HepG2 (cell line): Measurements from ENCODE around the gene GPSM1. TPM values are rescaled to one million over a fixed set of nuclear protein-coding genes. Genes with fewer than 3 reads are reported as not detected.

Experiments
- ATF7-NPFF ChIP-seq: sonication (generic); formaldehyde crosslinking; IDR thresholded peaks from 2 replicates; pipeline ENCODE4 v1.8.1; 2023; ENCODE audit warnings: mild to moderate bottlenecking, low read depth, missing genetic modification reagents, moderate library complexity
- HDAC1 ChIP-seq: sonication (generic); formaldehyde crosslinking; IDR thresholded peaks from 2 replicates; pipeline ENCODE4 v1.5.1; 2020; ENCODE audit warnings: mild to moderate bottlenecking, missing genetic modification reagents
- NR2F1 ChIP-seq, 2 experiments: fragments of 450-650 bp in 1 of 2; formaldehyde crosslinking in 1 of 2; IDR thresholded peaks; 2 replicates each; pipeline versions ENCODE4 v1.5.0 to v1.6.1; 2016 to 2020; ENCODE audit warnings: mild to moderate bottlenecking in 1 of 2, missing compliant biosample characterization in 1 of 2, missing genetic modification reagents in 1 of 2, moderate library complexity in 1 of 2
- NR2F6 ChIP-seq, 2 experiments: IDR thresholded peaks; 2 replicates each; pipeline ENCODE4 v1.6.1; 2016; ENCODE audit warnings: antibody characterized with exemption in 1 of 2, mild to moderate bottlenecking in 1 of 2
- RXRA ChIP-seq: sonication (generic); formaldehyde crosslinking; IDR thresholded peaks from 2 replicates; pipeline ENCODE4 v1.5.1; 2020; ENCODE audit warnings: missing genetic modification reagents
- TEAD2 ChIP-seq: sonication (generic); formaldehyde crosslinking; IDR thresholded peaks from 2 replicates; pipeline ENCODE4 v1.9.0; 2021; ENCODE audit warnings: missing genetic modification reagents
- ZMYM4 ChIP-seq: sonication (generic); formaldehyde crosslinking; IDR thresholded peaks from 2 replicates; pipeline ENCODE4 v1.8.1; 2023; ENCODE audit warnings: mild to moderate bottlenecking, missing genetic modification reagents
- ZNF296 ChIP-seq: sonication (generic); formaldehyde crosslinking; conservative IDR thresholded peaks from 2 replicates; pipeline ENCODE4 v1.5.0; 2020; ENCODE audit warnings: mild to moderate bottlenecking, missing genetic modification reagents
- ZNF543 ChIP-seq: sonication (generic); formaldehyde crosslinking; IDR thresholded peaks from 2 replicates; pipeline ENCODE4 v1.4.0; 2020; ENCODE audit warnings: mild to moderate bottlenecking, missing genetic modification reagents
- ZNF644 ChIP-seq: IDR thresholded peaks from 2 replicates; pipeline ENCODE4 v1.6.1; 2016; ENCODE audit warnings: low read depth
- ZNF652 ChIP-seq: IDR thresholded peaks from 2 replicates; pipeline ENCODE4 v1.6.1; 2016; ENCODE audit warnings: low read depth, borderline replicate concordance
- ZNF672 ChIP-seq: sonication (generic); formaldehyde crosslinking; IDR thresholded peaks from 2 replicates; pipeline ENCODE4 v1.8.1; 2022; ENCODE audit warnings: missing genetic modification reagents
- polyA plus RNA-seq, 8 experiments: library from polyadenylated mRNA; depleted of rRNA in 3 of 8; stranded (reverse) in 7 of 8; unstranded in 1 of 8; fragments of >200 nt; fragmentation: Illumina TruSeq in 4 of 8; extraction: Trizol in 4 of 8; gene quantifications; 2 replicates each; pipeline versions ENCODE4 v1.2.1 to v1.2.3, GENCODE V29; 2011 to 2016; ENCODE audit warnings: low read depth in 4 of 8, missing spikeins in 1 of 8, mixed read lengths in 1 of 8; ENCODE audit not compliant: insufficient read depth in 1 of 8
- total RNA-seq, 5 experiments: library from RNA; depleted of rRNA; stranded (reverse); fragments of >200 nt; fragmentation: Illumina TruSeq; extraction: Trizol; gene quantifications; 2 replicates each; pipeline ENCODE4 v1.2.3, GENCODE V29; 2016; ENCODE audit warnings: low read depth in 1 of 5
- TF ChIP-seq, protein P1 (sequence below): sonication (generic); formaldehyde crosslinking; IDR thresholded peaks from 2 replicates; pipeline ENCODE4 v1.8.1; 2022; ENCODE audit warnings: low read depth, mild to moderate bottlenecking, missing genetic modification reagents
- TF ChIP-seq, protein P2 (sequence below): sonication (generic); formaldehyde crosslinking; IDR thresholded peaks from 2 replicates; pipeline ENCODE4 v1.4.0; 2020; ENCODE audit warnings: mild to moderate bottlenecking, low read depth, missing genetic modification reagents
- TF ChIP-seq, protein P3 (sequence below): sonication (generic); formaldehyde crosslinking; IDR thresholded peaks from 2 replicates; pipeline ENCODE4 v1.5.0; 2020; ENCODE audit warnings: mild to moderate bottlenecking, missing genetic modification reagents, moderate library complexity
- TF ChIP-seq, protein P4 (sequence below): sonication (generic); formaldehyde crosslinking; IDR thresholded peaks from 2 replicates; pipeline ENCODE4 v1.4.0; 2020; ENCODE audit warnings: mild to moderate bottlenecking, missing genetic modification reagents
- TF ChIP-seq, protein P5 (sequence below): sonication (generic); formaldehyde crosslinking; IDR thresholded peaks from 2 replicates; pipeline ENCODE4 v1.4.0; 2020; ENCODE audit warnings: missing genetic modification reagents
- TF ChIP-seq, protein P6 (sequence below): sonication (generic); formaldehyde crosslinking; IDR thresholded peaks from 2 replicates; pipeline ENCODE4 v1.4.0; 2020; ENCODE audit warnings: mild to moderate bottlenecking, missing genetic modification reagents
- TF ChIP-seq, protein P7 (sequence below): IDR thresholded peaks from 2 replicates; pipeline ENCODE4 v1.6.1; 2016; ENCODE audit warnings: control low read depth

GPSM1 gene
- total and polyA plus RNA-seq, 2 of the 13 experiments (the other 11 are each of a cell fraction or from before 2014, with no cell fraction given), result 1.0 to 2.4 TPM

DNA sequence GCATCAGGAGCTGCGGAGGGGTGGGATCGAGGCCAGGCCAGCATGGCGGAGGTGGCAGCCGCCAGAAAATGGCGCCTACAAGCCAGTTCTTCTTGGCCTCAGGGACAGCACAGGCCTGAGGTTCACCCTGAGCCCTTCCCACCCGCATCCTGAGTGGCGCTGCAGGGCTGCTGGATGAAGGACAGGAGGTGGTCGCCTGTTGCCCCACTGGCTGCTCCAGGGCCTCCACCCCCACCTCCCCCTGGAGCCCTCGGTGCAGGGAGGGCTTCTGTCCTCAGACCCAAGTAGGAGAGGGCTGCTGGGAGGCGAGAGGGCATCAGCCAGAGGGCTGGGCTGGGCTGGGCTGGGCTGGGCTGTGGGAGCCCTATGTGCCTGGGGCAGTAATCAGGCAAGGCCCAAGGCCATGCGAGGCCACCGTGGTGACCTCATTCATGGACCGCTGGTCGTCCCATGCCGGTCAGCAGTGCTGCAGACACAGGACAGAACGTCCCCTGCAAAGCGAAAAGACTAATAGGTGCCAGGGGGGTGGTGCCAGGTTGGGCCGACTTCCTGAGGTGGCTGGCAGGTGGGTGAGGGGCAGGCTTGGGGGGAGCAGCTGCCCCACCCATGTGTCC lies 13.8 kb downstream of the GPSM1 start (continued):
- no peak for TF ChIP-seq TEAD2 (CRISPR knock-in tag)
- TF ChIP-seq ZNF644, result no peak
- 0 out of 2 replicates have a peak, but pooled peaks have one; percentile 26 for TF ChIP-seq HDAC1 (CRISPR knock-in tag)
- no peak for TF ChIP-seq NR2F1 (CRISPR knock-in tag; IDR thresholded peaks at IDR 0.05)
- TF ChIP-seq, protein P1, sequence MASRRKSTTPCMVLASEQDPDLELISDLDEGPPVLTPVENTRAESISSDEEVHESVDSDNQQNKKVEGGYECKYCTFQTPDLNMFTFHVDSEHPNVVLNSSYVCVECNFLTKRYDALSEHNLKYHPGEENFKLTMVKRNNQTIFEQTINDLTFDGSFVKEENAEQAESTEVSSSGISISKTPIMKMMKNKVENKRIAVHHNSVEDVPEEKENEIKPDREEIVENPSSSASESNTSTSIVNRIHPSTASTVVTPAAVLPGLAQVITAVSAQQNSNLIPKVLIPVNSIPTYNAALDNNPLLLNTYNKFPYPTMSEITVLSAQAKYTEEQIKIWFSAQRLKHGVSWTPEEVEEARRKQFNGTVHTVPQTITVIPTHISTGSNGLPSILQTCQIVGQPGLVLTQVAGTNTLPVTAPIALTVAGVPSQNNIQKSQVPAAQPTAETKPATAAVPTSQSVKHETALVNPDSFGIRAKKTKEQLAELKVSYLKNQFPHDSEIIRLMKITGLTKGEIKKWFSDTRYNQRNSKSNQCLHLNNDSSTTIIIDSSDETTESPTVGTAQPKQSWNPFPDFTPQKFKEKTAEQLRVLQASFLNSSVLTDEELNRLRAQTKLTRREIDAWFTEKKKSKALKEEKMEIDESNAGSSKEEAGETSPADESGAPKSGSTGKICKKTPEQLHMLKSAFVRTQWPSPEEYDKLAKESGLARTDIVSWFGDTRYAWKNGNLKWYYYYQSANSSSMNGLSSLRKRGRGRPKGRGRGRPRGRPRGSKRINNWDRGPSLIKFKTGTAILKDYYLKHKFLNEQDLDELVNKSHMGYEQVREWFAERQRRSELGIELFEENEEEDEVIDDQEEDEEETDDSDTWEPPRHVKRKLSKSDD (CRISPR knock-in tag), result no peak
- TF ChIP-seq ZNF296, result no peak
- TF ChIP-seq, protein P2, sequence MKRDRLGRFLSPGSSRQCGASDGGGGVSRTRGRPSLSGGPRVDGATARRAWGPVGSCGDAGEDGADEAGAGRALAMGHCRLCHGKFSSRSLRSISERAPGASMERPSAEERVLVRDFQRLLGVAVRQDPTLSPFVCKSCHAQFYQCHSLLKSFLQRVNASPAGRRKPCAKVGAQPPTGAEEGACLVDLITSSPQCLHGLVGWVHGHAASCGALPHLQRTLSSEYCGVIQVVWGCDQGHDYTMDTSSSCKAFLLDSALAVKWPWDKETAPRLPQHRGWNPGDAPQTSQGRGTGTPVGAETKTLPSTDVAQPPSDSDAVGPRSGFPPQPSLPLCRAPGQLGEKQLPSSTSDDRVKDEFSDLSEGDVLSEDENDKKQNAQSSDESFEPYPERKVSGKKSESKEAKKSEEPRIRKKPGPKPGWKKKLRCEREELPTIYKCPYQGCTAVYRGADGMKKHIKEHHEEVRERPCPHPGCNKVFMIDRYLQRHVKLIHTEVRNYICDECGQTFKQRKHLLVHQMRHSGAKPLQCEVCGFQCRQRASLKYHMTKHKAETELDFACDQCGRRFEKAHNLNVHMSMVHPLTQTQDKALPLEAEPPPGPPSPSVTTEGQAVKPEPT, result no peak
- TF ChIP-seq, protein P3, sequence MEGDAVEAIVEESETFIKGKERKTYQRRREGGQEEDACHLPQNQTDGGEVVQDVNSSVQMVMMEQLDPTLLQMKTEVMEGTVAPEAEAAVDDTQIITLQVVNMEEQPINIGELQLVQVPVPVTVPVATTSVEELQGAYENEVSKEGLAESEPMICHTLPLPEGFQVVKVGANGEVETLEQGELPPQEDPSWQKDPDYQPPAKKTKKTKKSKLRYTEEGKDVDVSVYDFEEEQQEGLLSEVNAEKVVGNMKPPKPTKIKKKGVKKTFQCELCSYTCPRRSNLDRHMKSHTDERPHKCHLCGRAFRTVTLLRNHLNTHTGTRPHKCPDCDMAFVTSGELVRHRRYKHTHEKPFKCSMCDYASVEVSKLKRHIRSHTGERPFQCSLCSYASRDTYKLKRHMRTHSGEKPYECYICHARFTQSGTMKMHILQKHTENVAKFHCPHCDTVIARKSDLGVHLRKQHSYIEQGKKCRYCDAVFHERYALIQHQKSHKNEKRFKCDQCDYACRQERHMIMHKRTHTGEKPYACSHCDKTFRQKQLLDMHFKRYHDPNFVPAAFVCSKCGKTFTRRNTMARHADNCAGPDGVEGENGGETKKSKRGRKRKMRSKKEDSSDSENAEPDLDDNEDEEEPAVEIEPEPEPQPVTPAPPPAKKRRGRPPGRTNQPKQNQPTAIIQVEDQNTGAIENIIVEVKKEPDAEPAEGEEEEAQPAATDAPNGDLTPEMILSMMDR (CRISPR knock-in tag), result peak; percentile 36
- TF ChIP-seq, protein P4, sequence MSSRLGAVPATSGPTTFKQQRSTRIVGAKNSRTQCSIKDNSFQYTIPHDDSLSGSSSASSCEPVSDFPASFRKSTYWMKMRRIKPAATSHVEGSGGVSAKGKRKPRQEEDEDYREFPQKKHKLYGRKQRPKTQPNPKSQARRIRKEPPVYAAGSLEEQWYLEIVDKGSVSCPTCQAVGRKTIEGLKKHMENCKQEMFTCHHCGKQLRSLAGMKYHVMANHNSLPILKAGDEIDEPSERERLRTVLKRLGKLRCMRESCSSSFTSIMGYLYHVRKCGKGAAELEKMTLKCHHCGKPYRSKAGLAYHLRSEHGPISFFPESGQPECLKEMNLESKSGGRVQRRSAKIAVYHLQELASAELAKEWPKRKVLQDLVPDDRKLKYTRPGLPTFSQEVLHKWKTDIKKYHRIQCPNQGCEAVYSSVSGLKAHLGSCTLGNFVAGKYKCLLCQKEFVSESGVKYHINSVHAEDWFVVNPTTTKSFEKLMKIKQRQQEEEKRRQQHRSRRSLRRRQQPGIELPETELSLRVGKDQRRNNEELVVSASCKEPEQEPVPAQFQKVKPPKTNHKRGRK (CRISPR knock-in tag), result no peak
- TF ChIP-seq, protein P5, sequence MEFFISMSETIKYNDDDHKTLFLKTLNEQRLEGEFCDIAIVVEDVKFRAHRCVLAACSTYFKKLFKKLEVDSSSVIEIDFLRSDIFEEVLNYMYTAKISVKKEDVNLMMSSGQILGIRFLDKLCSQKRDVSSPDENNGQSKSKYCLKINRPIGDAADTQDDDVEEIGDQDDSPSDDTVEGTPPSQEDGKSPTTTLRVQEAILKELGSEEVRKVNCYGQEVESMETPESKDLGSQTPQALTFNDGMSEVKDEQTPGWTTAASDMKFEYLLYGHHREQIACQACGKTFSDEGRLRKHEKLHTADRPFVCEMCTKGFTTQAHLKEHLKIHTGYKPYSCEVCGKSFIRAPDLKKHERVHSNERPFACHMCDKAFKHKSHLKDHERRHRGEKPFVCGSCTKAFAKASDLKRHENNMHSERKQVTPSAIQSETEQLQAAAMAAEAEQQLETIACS, result no peak
- no peak for TF ChIP-seq ZMYM4 (CRISPR knock-in tag)
- no peak for TF ChIP-seq ZNF652 (CRISPR knock-in tag)
- TF ChIP-seq ZNF543 (CRISPR knock-in tag), result no peak
- TF ChIP-seq, protein P6, sequence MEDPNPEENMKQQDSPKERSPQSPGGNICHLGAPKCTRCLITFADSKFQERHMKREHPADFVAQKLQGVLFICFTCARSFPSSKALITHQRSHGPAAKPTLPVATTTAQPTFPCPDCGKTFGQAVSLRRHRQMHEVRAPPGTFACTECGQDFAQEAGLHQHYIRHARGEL (CRISPR knock-in tag), result no peak
- TF ChIP-seq ZNF672 (CRISPR knock-in tag), result no peak
- TF ChIP-seq NR2F6 (IDR thresholded peaks at IDR 0.05), result no peak
- TF ChIP-seq NR2F6 (CRISPR knock-in tag; IDR thresholded peaks at IDR 0.05), result peak; percentile 36; the same call in 1 of the 2 replicates
- 0 out of 2 replicates have a peak, but pooled peaks have one; percentile 9 for TF ChIP-seq RXRA (CRISPR knock-in tag)
- TF ChIP-seq, protein P7, sequence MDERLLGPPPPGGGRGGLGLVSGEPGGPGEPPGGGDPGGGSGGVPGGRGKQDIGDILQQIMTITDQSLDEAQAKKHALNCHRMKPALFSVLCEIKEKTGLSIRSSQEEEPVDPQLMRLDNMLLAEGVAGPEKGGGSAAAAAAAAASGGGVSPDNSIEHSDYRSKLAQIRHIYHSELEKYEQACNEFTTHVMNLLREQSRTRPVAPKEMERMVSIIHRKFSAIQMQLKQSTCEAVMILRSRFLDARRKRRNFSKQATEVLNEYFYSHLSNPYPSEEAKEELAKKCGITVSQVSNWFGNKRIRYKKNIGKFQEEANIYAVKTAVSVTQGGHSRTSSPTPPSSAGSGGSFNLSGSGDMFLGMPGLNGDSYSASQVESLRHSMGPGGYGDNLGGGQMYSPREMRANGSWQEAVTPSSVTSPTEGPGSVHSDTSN (CRISPR knock-in tag), result no peak
- no peak for TF ChIP-seq ATF7-NPFF (CRISPR knock-in tag)
